ENCODE results near the gene RBM38.

Gene RBM38

DNA sequence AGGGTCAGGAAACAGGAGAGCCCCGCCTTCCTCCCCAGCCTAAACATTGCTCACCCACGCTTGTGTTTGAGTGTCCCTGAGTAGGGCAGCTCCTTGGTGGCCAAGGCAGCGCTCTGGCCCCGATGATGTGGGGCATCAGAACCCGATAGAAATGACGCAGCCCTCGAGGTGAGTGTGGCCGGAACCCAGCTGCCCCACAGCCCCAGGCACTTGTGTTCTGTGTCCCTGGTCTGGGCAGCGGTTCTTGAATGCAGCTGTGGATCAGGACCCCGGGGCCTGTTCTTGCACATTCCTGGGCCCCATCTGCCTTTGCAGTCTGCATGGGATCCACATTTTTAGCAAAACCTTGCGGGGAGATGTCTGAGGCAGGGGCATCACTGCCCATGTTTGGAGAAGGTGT is 12.8 kb downstream of the RBM38 start:
- no peak for DNase-seq (ENCODE audit: low spot score)

DNA sequence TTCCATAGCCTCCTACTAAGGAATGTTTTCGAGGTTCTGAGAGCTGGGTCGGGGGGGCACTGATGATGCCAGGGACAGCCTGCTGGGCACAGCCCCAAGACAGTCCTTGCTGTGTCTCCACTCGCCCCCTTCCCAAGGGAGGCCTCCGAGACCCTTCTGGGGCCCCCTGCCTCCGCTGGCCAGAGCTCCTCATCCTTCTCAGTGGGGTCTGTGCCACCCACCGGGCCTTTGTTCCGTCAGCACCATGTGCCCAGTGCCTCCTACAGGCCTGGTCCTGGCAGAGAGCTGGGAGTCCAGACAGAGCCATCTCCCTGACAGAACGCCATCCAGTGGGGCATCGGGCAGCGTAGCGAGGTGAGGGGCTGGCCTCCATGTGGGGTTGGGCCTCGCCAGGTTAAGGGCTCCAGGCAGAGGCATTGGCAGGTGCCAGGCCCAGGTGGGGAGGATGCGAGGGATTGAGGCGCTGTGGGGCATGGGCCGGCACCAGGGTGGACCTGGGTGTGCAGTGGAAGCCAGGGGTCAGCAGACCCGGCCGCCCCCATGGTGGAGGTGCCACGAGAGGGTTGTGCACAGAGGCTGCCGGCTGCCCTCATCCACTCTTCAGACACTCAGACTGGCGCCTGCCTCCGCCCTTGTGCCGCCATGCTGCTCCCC is 13.3 kb downstream of the RBM38 start:
- no peak for DNase-seq (ENCODE audit: low spot score)

- DNase-seq (ENCODE audit: low spot score) = no peak
Measured at GRCh38 chr20:57405236-57406016, 14.2 kb downstream of the RBM38 start.

- DNase-seq (ENCODE audit: low spot score) = no peak
Measured at GRCh38 chr20:57407541-57407956, 16.4 kb downstream of the RBM38 start.

- DNase-seq (ENCODE audit: low spot score) = no peak
Measured at GRCh38 chr20:57408131-57408530, 16.9 kb downstream of the RBM38 start.

DNA sequence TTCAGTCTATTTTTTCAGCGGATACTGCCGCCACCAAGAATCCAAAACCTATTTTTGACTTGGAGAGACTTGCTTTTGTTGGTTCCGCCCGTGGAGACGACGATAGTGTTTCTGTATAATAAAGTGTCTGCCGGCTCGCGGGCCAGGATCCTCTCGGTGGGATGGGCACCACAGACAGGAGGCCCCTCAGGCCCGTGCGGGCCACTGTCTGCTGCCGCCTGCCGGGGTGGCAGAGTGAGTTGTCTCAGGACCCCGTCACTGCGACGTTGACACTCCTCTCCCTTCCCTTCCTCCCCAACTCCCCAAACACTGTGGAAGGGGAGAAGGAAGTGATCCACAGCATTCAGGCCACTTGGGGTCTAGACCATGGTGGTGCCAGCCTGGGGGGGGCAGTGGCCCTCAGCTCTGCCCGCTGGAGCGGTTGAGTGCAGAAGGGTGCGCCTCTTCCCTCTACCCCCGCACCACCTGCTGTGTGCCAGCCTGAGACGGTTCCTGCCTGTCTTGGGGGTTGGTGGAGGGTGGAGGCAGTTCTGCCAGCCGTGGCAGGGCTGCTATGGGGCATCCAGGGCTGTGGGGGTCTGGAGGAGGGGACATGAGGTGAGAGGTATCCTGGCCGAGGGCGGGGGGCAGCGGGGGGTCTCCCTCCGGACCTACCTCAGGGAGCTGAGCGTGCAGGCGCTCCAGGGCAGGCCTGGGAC is 17.5 kb downstream of the RBM38 start:
- DNase-seq (ENCODE audit: low spot score) = no peak

GRCh38 chr20:57409316-57409671 is 18.1 kb downstream of the RBM38 start:
- no peak for DNase-seq (ENCODE audit: low spot score)

GRCh38 chr20:57409672-57410397 is 18.6 kb downstream of the RBM38 start:
- no peak for DNase-seq (ENCODE audit: low spot score)

DNA sequence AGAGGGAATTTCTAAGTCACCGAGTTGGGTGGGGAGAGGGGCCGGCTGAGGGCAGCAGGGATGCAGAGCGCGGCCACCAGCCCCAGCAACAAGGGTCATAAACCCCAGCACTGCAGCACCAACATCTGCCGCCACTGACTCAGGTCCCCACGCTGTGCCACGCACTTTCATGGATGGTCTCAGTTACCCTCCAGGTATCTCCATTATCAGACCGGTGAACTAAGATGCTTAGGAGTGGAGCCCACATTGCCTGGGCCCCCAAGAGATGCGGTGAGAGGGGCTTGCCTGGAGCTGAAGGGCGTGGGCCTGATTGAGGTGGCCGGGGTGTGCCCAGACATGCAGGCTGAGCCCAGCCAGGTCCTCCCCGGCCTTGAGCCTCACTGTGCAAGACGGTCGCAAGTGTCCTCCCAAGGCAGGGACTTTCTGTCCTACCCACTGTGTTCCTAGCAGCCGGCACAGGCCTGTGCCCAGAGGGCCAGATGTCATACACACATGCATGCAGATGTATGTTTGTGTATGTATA is 19.3 kb downstream of the RBM38 start:
- no peak for DNase-seq (ENCODE audit: low spot score)

- DNase-seq (ENCODE audit: low spot score) = no peak
Measured at GRCh38 chr20:57410924-57411323, 19.7 kb downstream of the RBM38 start.

- DNase-seq (ENCODE audit: low spot score) = no peak
Measured at GRCh38 chr20:57411406-57412283, 20.4 kb downstream of the RBM38 start.

DNA sequence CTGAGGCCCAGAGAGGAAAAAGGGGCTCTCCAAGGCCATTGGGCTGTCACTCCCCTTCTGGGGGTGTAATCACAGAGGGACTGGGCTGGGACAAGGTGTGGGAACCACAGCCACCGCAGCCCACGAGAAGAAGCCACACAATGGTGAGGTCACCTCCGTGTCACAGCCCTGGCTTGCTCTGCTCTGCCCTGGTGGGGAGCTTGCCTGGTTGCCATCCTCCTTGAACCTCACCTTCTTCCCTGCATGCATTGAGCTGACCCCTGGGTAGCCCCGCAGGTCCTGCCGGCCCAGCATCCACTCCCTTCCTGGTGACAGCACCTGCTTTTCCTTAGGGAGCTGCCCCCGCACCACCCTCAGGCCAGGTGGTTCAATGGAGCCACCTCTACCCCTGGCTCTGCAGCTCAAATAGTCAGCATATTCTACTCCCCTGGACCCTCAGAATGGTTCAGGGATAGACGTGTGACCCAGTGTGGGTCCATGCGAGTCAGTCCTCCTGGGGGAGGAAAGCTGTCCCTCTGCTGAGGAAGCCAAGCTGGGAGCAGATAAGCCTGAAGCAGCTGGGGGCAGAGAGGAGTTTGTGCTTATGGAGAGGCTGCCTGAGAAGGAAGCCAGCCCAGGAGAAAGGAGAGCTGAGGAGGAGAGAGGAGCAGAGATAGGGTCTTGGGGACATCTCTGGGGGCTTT is 21.3 kb downstream of the RBM38 start:
- no peak for DNase-seq (ENCODE audit: low spot score)

GRCh38 chr20:57413986-57414385 is 22.8 kb downstream of the RBM38 start:
- no peak for DNase-seq (ENCODE audit: low spot score)

GRCh38 chr20:57414867-57415592 is 23.8 kb downstream of the RBM38 start:
- DNase-seq (ENCODE audit: low spot score) = no peak

- DNase-seq (ENCODE audit: low spot score) = no peak
Measured at GRCh38 chr20:57415771-57416170, 24.6 kb downstream of the RBM38 start.

- no peak for DNase-seq (ENCODE audit: low spot score)
Measured at GRCh38 chr20:57416296-57417022, 25.3 kb downstream of the RBM38 start.

DNA sequence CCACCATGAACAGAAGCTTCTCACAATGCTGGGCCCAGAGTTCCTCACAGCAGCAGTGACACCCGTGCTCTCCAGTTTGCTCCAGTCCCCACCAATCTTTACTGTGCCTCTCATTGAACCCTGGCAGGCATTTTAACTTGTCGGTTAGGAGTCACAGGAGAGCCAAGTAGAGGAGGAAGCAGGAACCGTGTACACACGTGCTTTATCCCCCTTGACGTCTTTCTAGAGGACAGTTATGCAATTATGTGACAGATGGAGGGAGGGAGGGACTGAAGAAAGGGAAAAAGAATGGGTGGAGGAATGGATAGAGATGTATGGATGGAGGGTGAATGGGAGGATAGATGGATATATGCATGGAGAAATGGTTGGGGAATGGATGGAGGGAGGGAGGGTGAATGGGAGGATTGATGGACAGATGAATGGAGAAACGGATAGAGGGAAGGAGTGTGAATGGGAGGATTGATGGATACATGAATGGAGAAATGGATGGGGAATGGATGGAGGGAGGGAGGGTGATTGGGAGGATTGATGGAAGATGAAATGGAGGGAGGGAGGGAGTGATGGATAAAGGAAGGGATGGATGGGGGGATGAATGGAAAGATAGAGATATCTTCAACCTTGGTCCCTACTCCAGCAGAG is 26.0 kb downstream of the RBM38 start:
- DNase-seq (ENCODE audit: low spot score) = no peak

DNA sequence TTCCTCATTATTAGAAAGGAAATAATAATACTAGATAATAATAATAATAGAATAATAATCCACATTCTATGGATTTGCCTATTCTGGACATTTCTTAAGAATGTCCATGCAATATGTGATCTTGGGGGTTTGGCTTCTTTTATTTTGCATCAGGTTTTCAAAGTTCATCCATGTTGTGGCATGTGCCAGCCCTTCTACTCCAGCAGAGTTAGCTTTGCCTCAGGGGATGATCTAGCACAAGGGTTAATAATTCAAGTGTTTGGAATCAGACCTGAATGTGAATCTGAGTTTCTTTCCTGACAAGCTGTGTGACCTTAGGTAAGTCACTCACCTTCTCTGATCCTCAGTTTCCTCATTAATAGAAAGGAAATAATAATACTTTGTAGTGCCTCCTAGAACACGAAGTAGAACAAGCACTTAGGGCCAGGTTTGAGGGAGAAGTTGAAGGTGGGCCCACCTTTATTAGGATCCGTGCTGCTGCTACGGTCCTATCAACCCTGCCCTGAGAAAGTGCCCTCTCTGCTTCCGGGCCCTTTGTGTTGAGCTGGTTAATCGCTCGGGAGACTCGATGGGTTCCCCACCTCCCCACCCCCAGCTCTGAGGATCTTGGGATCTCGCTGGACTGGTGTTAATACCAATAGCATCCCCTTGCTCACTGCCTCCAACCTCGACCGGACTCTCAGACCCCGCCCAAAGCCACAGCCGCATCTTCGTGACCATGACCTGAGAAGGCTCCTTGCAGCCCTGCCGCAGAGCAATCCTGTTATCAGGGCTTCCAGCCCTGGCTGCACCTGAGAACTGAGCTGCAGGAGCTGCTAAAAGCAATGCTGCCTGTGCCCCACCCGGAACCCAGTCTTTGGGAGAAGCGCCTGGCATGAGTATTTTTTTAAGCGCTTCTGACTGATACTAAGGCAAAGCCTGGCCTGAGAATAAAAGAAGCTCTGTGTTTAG is 26.9 kb downstream of the RBM38 start:
- no peak for DNase-seq (ENCODE audit: low spot score)
